Neuron (in vitro differentiated cells): ENCODE results near the gene APOC3.

ENCODE experiments used
- H2AFZ ChIP-seq: one replicate; pipeline ENCODE4 v1.6.1; 2013; ENCODE audit warnings: low read depth, mild to moderate bottlenecking, inconsistent platforms, low read length, moderate library complexity
- H3K27me3 ChIP-seq: one replicate; pipeline ENCODE4 v1.6.1; 2013; ENCODE audit warnings: low read length; ENCODE audit not compliant: insufficient read depth
- H3K36me3 ChIP-seq: one replicate; pipeline ENCODE4 v1.6.1; 2013; ENCODE audit warnings: low read length; ENCODE audit not compliant: insufficient read depth
- H3K4me1 ChIP-seq: one replicate; pipeline ENCODE4 v1.6.1; 2013; ENCODE audit warnings: low read length; ENCODE audit not compliant: insufficient read depth
- H3K4me3 ChIP-seq: 2 replicates; pipeline ENCODE4 v1.5.1; 2013; ENCODE audit warnings: mild to moderate bottlenecking, low read length, moderate library complexity
- H3K9me3 ChIP-seq: one replicate; pipeline ENCODE4 v1.6.1; 2013; ENCODE audit warnings: low read length

APOC3 gene

GRCh38 chr11:116866804-116867455, 37.2 kb downstream of the APOC3 start:
- peaks cover 76% of the 10 kb centered on the region for H3K36me3 ChIP-seq
- no peaks in the 10 kb centered on the region for H3K9me3 ChIP-seq
- H3K4me3 ChIP-seq = no peak overlapping the region
- no peak overlapping the region for H2AFZ ChIP-seq
- no peaks in the 10 kb centered on the region for H3K27me3 ChIP-seq
- H3K4me1 ChIP-seq = no peaks in the 10 kb centered on the region

- H3K4me3 ChIP-seq = no peak overlapping the region
- H3K4me1 ChIP-seq = no peaks in the 10 kb centered on the region
- H2AFZ ChIP-seq = no peak overlapping the region
- H3K36me3 ChIP-seq = peaks cover 71% of the 10 kb centered on the region
- H3K27me3 ChIP-seq = no peaks in the 10 kb centered on the region
- no peaks in the 10 kb centered on the region for H3K9me3 ChIP-seq
These were observed 37.9 kb downstream of the APOC3 start for GRCh38 chr11:116867619-116868018.

- Histone ChIP-seq H3K27me3 (no peaks in the 10 kb centered on the region), H3K4me3 (no peak overlapping the region), H3K36me3 (peaks cover 75% of the 10 kb centered on the region), H2AFZ (no peak overlapping the region), H3K9me3 (no peaks in the 10 kb centered on the region), H3K4me1 (no peaks in the 10 kb centered on the region)
These were observed 38.4 kb downstream of the APOC3 start for GRCh38 chr11:116868066-116868465.

GRCh38 chr11:116869610-116870009, 39.9 kb downstream of the APOC3 start:
- no peaks in the 10 kb centered on the region for H3K27me3 ChIP-seq
- H3K36me3 ChIP-seq = peaks cover 76% of the 10 kb centered on the region
- H3K4me1 ChIP-seq = no peaks in the 10 kb centered on the region
- no peak overlapping the region for H2AFZ ChIP-seq
- no peak overlapping the region for H3K4me3 ChIP-seq
- H3K9me3 ChIP-seq = no peaks in the 10 kb centered on the region

GRCh38 chr11:116870054-116870453, 40.3 kb downstream of the APOC3 start:
- Histone ChIP-seq H3K36me3 (peaks cover 77% of the 10 kb centered on the region), H2AFZ (no peak overlapping the region), H3K4me3 (no peak overlapping the region), H3K27me3 (no peaks in the 10 kb centered on the region), H3K4me1 (no peaks in the 10 kb centered on the region), H3K9me3 (no peaks in the 10 kb centered on the region)

- Histone ChIP-seq H3K4me3 (no peak overlapping the region), H3K9me3 (no peaks in the 10 kb centered on the region), H3K36me3 (peaks cover 77% of the 10 kb centered on the region), H3K4me1 (no peaks in the 10 kb centered on the region), H2AFZ (no peak overlapping the region), H3K27me3 (no peaks in the 10 kb centered on the region)
These were observed 41.5 kb downstream of the APOC3 start for GRCh38 chr11:116871248-116871647.

GRCh38 chr11:116873381-116873780, 43.7 kb downstream of the APOC3 start:
- H3K36me3 ChIP-seq = peaks cover 63% of the 10 kb centered on the region

GRCh38 chr11:116874251-116874650, 44.5 kb downstream of the APOC3 start:
- Histone ChIP-seq H3K27me3 (no peaks in the 10 kb centered on the region), H3K36me3 (peaks cover 56% of the 10 kb centered on the region), H2AFZ (no peak overlapping the region), H3K4me1 (no peaks in the 10 kb centered on the region), H3K9me3 (no peaks in the 10 kb centered on the region), H3K4me3 (no peak overlapping the region)

More at GRCh38 chr11:116873381-116873780, 43.7 kb downstream of the APOC3 start:
- no peaks in the 10 kb centered on the region for H3K9me3 ChIP-seq
- no peaks in the 10 kb centered on the region for H3K4me1 ChIP-seq
- no peaks in the 10 kb centered on the region for H3K27me3 ChIP-seq
- H2AFZ ChIP-seq = no peak overlapping the region
- H3K4me3 ChIP-seq = no peak overlapping the region

- H3K27me3 ChIP-seq = no peaks in the 10 kb centered on the region
- no peak overlapping the region for H2AFZ ChIP-seq
- no peaks in the 10 kb centered on the region for H3K4me1 ChIP-seq
- H3K9me3 ChIP-seq = no peaks in the 10 kb centered on the region
- H3K4me3 ChIP-seq = no peak overlapping the region
- H3K36me3 ChIP-seq = peaks cover 47% of the 10 kb centered on the region
These were observed 45.5 kb downstream of the APOC3 start for GRCh38 chr11:116875194-116875593.

- H2AFZ ChIP-seq = no peak overlapping the region
- H3K27me3 ChIP-seq = no peaks in the 10 kb centered on the region
- H3K4me3 ChIP-seq = no peak overlapping the region
- H3K4me1 ChIP-seq = no peaks in the 10 kb centered on the region
- no peaks in the 10 kb centered on the region for H3K9me3 ChIP-seq
- H3K36me3 ChIP-seq = peaks cover 38% of the 10 kb centered on the region
These were observed 46.9 kb downstream of the APOC3 start for GRCh38 chr11:116876656-116877055.

GRCh38 chr11:116879800-116880625, 50.3 kb downstream of the APOC3 start:
- no peak overlapping the region for H3K4me3 ChIP-seq

GRCh38 chr11:116881143-116881542, 51.4 kb downstream of the APOC3 start:
- Histone ChIP-seq H3K4me3 (no peak overlapping the region), H3K4me1 (no peaks in the 10 kb centered on the region), H3K9me3 (no peaks in the 10 kb centered on the region), H2AFZ (no peak overlapping the region), H3K36me3 (peaks cover 4% of the 10 kb centered on the region), H3K27me3 (no peaks in the 10 kb centered on the region)

More at GRCh38 chr11:116879800-116880625, 50.3 kb downstream of the APOC3 start:
- no peaks in the 10 kb centered on the region for H3K4me1 ChIP-seq
- no peaks in the 10 kb centered on the region for H3K9me3 ChIP-seq
- no peaks in the 10 kb centered on the region for H3K27me3 ChIP-seq
- H2AFZ ChIP-seq = no peak overlapping the region
- H3K36me3 ChIP-seq = peaks cover 13% of the 10 kb centered on the region

- Histone ChIP-seq H3K4me3 (no peak overlapping the region), H3K27me3 (no peaks in the 10 kb centered on the region), H2AFZ (no peak overlapping the region)
These were observed 52.7 kb downstream of the APOC3 start for GRCh38 chr11:116882386-116882785.

More at GRCh38 chr11:116882386-116882785, 52.7 kb downstream of the APOC3 start:
- Histone ChIP-seq H3K9me3 (no peaks in the 10 kb centered on the region), H3K4me1 (no peaks in the 10 kb centered on the region), H3K36me3 (no peaks in the 10 kb centered on the region)
